Calu3 (cell line): ENCODE measurements around the gene SRPK2. TPM values are rescaled to one million over a fixed set of nuclear protein-coding genes. Genes with fewer than 3 reads are reported as not detected.
"Not testable (repeated sequence)": the region's sequence is repeated elsewhere in the genome, so short reads cannot be mapped to it uniquely, and the experiment has no call there.

Source experiments
- BruUV-seq: library from RNA; stranded (reverse); fragments of 400-500 nt; replicated peaks from 2 replicates; lab custom pipeline; 2021; lab: Mats Ljungman, UMichigan
- CTCF ChIA-PET: fragments of 300-600 bp; sonication (Branson Sonifier 250); formaldehyde crosslinking; loops from one replicate; lab custom pipeline; 2022; ENCODE audit warnings: antibody characterized with exemption; lab: Charles Lee
- DNase-seq: peaks from one replicate; pipeline ENCODE4 v3.0.0; 2022
- H3K27ac Mint-ChIP-seq: one replicate; pipeline ENCODE4 v1.8.0; 2022; ENCODE audit warnings: mixed read lengths; ENCODE audit not compliant: unreplicated experiment
- H3K27me3 Mint-ChIP-seq: one replicate; pipeline ENCODE4 v1.8.0; 2022; ENCODE audit warnings: mixed read lengths; ENCODE audit not compliant: unreplicated experiment
- H3K36me3 Mint-ChIP-seq: one replicate; pipeline ENCODE4 v1.8.0; 2022; ENCODE audit warnings: mild to moderate bottlenecking, moderate library complexity, mixed read lengths; ENCODE audit not compliant: insufficient read depth, unreplicated experiment
- H3K4me1 Mint-ChIP-seq: one replicate; pipeline ENCODE4 v1.8.0; 2022; ENCODE audit warnings: mild to moderate bottlenecking, low read depth, mixed read lengths; ENCODE audit not compliant: unreplicated experiment
- H3K4me3 Mint-ChIP-seq: one replicate; pipeline ENCODE4 v1.8.0; 2022; ENCODE audit warnings: mild to moderate bottlenecking, low read depth, moderate library complexity, mixed read lengths; ENCODE audit not compliant: unreplicated experiment
- H3K9me3 Mint-ChIP-seq: one replicate; pipeline ENCODE4 v1.8.0; 2022; ENCODE audit warnings: low read depth, mixed read lengths; ENCODE audit not compliant: unreplicated experiment
- intact Hi-C: fragments of 100-400 bp; cut with micrococcal nuclease; formaldehyde crosslinking; loops from one replicate; pipeline ENCODE4 v1.10.0; 2022; ENCODE audit not compliant: unreplicated experiment
- total RNA-seq: library from RNA; stranded (reverse); gene quantifications from 2 replicates; pipeline ENCODE4 v1.2.3, GENCODE V29; 2022
- TF ChIP-seq, protein P1 (sequence below): fragments of 200-600 bp; IDR thresholded peaks from one replicate; pipeline ENCODE4 v1.8.0; 2022; ENCODE audit warnings: antibody characterized with exemption; ENCODE audit not compliant: unreplicated experiment

SRPK2 gene
- total RNA-seq, 1 experiment from 2014 or later = 40.2 TPM

DNA sequence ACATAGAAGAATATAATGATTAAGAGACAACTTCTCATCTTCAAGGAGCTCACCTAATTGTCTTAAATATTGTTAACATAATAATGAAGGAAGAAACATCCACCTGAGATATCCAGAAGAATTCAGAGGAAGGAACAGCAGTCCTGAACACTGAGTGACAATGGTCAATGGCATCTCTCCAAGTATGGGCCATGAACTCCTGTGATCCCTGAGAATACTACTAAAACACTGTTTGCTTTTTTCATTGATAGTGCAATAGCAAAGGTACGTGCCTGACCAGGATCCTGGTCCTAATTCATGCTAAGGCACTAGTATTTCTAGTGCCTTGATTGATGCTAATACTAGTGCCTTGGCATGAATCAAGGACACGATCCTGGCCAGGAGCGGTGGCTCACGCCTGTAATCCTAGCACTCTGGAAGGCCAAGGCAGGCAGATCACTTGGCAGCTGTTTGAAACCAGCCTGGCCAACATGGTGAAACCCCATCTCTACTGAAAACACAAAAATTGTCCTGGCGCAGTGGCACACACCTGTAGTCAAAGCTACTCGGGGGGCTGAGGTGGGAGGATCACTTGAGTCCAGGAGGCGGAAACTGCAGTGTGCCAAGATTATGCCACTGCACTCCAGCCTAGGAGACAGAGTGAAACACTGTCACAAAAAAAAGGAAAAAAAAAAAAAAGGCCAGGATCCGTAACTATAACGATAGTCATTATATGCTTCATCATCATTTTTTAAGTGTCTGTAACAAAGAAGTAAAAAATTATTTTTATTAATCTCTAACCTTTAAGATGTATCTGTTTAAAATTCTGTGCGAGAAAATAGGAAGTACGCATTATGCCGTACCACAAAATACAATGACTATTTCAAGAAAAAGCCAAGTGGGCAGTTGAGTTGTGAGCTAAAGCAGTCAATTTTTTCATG is 49.1 kb downstream of the SRPK2 start:
- intact Hi-C loops = loop anchor here (5.0 to 10.0 kb wide), 2 partner anchors 85 to 187 kb away; no protein-coding TSS in a partner anchor
- BruUV-seq = no TSS peak
- H3K27ac Mint-ChIP-seq = no peak overlapping the region
- peaks cover 9% of the 10 kb centered on the region for H3K4me1 Mint-ChIP-seq
- TF ChIP-seq, protein P1, sequence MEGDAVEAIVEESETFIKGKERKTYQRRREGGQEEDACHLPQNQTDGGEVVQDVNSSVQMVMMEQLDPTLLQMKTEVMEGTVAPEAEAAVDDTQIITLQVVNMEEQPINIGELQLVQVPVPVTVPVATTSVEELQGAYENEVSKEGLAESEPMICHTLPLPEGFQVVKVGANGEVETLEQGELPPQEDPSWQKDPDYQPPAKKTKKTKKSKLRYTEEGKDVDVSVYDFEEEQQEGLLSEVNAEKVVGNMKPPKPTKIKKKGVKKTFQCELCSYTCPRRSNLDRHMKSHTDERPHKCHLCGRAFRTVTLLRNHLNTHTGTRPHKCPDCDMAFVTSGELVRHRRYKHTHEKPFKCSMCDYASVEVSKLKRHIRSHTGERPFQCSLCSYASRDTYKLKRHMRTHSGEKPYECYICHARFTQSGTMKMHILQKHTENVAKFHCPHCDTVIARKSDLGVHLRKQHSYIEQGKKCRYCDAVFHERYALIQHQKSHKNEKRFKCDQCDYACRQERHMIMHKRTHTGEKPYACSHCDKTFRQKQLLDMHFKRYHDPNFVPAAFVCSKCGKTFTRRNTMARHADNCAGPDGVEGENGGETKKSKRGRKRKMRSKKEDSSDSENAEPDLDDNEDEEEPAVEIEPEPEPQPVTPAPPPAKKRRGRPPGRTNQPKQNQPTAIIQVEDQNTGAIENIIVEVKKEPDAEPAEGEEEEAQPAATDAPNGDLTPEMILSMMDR = no peak
- no peaks in the 10 kb centered on the region for H3K36me3 Mint-ChIP-seq
- no peak overlapping the region for H3K4me3 Mint-ChIP-seq
- no peaks in the 10 kb centered on the region for H3K9me3 Mint-ChIP-seq
- DNase-seq = no peak
- H3K27me3 Mint-ChIP-seq = no peaks in the 10 kb centered on the region
- CTCF ChIA-PET = interaction anchor here (0.7 kb wide), 1 partner anchor 248 kb away, joined by 4 read pairs; no protein-coding TSS in a partner anchor

- H3K27ac Mint-ChIP-seq = no peak overlapping the region
- BruUV-seq = no TSS peak
- no peaks in the 10 kb centered on the region for H3K9me3 Mint-ChIP-seq
- CTCF ChIA-PET = interaction anchor here (0.6 kb wide), 1 partner anchor 54 kb away, joined by 3 read pairs; no protein-coding TSS in a partner anchor
- no peak overlapping the region for H3K4me3 Mint-ChIP-seq
- no peak for DNase-seq
- peaks cover 6% of the 10 kb centered on the region for H3K4me1 Mint-ChIP-seq
- H3K27me3 Mint-ChIP-seq = no peaks in the 10 kb centered on the region
- intact Hi-C loops = loop anchor here (5.0 to 10.0 kb wide), 2 partner anchors 87 to 185 kb away; no protein-coding TSS in a partner anchor
- H3K36me3 Mint-ChIP-seq = no peaks in the 10 kb centered on the region
- TF ChIP-seq, protein P1 = no peak
Observed at GRCh38 chr7:105337529-105337928, 51.2 kb downstream of the SRPK2 start.

DNA sequence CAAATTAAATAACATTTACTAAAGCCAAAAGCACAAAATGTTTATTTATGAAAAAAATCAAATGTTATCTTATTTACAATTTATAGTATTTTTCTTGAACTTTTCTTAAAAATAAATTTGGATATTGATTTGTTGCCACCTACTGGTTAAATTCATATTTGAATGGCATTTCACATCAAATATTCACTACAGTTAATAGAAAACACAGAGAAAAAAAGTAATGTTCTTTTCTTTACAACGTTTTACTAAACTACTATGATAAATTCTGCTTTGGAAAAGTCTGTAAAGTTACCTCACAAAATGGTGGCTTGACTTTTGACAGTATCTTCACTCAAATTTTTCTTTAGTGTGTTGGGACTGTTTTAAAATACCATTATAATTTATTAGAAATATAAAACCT is 52.7 kb downstream of the SRPK2 start:
- intact Hi-C loops = loop anchor here (5.0 to 10.0 kb wide), 2 partner anchors 89 to 184 kb away; no protein-coding TSS in a partner anchor
- BruUV-seq = no TSS peak
- CTCF ChIA-PET = no interaction called here
- Mint-ChIP-seq H3K4me3 (no peak overlapping the region), H3K36me3 (no peaks in the 10 kb centered on the region), H3K9me3 (no peaks in the 10 kb centered on the region), H3K27me3 (no peaks in the 10 kb centered on the region), H3K4me1 (peaks cover 15% of the 10 kb centered on the region), H3K27ac (no peak overlapping the region)
- TF ChIP-seq, protein P1 = no peak
- DNase-seq = no peak

GRCh38 chr7:105332661-105333060 is 56.1 kb downstream of the SRPK2 start:
- not testable (repeated sequence) for BruUV-seq, H3K27ac Mint-ChIP-seq, DNase-seq, H3K9me3 Mint-ChIP-seq, H3K27me3 Mint-ChIP-seq, H3K4me3 Mint-ChIP-seq, H3K36me3 Mint-ChIP-seq
- CTCF ChIA-PET = interaction anchor here (0.7 kb wide), 1 partner anchor 1340 kb away, joined by 3 read pairs; no protein-coding TSS in a partner anchor
- intact Hi-C loops = loop anchor here (10.0 kb wide), 1 partner anchor 92 kb away; no protein-coding TSS in a partner anchor
- peaks cover 15% of the 10 kb centered on the region for H3K4me1 Mint-ChIP-seq
